HCT116 (cell line): ENCODE measurements around the gene NDUFB10. TPM values are rescaled to one million over a fixed set of nuclear protein-coding genes. Genes with fewer than 3 reads are reported as not detected.

Source experiments
- ATAC-seq: fragments of 200-7000 bp; cut with Tn5 transposase; 2 replicates; pipeline ENCODE4 v1.9.1; 2020; ENCODE audit warnings: mild to moderate bottlenecking, moderate library complexity
- BruUV-seq: library from RNA; stranded (reverse); fragments of 400-500 nt; replicated peaks from 2 replicates; lab custom pipeline; 2021; lab: Mats Ljungman, UMichigan
- CTCF ChIA-PET: fragments of 300-600 bp; sonication (Branson Sonifier 250); formaldehyde crosslinking; loops from one replicate; lab custom pipeline; 2021; ENCODE audit warnings: antibody characterized with exemption; lab: Charles Lee
- POLR2A ChIA-PET: fragments of 300-600, 350-600 bp; sonication (Branson Sonifier 250); formaldehyde crosslinking; loops from one replicate; lab custom pipeline; 2021; ENCODE audit warnings: antibody characterized with exemption; lab: Charles Lee
- RAD21 ChIA-PET, 2 experiments: fragments of 300-600 bp; sonication (Branson Sonifier 250); formaldehyde crosslinking; loops; one replicate each; lab custom pipeline; 2023; ENCODE audit warnings: low total read pairs in 2 of 2; ENCODE audit not compliant: uncharacterized antibody in 2 of 2, unreplicated experiment in 2 of 2, low non-redundant PET in 1 of 2; lab: Charles Lee
- DNase-seq: peaks from one replicate; pipeline ENCODE4 v3.0.0-alpha.2; 2010; ENCODE audit warnings: low read depth, low spot score
- H2AFZ ChIP-seq: fragments of 200-600 bp; shearing (Covaris generic), sonication (generic); 2 replicates; pipeline ENCODE4 v1.6.1; 2017; ENCODE audit warnings: low read depth, mixed run types, mixed read lengths, antibody characterized with exemption, low read length; ENCODE audit not compliant: poor library complexity, severe bottlenecking
- H3K27ac ChIP-seq: 2 replicates; pipeline ENCODE4 v1.5.1; 2012; ENCODE audit warnings: low read depth, low read length
- H3K27me3 ChIP-seq: fragments of 200-600 bp; sonication (generic); 2 replicates; pipeline ENCODE4 v1.6.1; 2016; ENCODE audit warnings: mixed run types, low read length, mixed read lengths; ENCODE audit not compliant: insufficient read depth
- H3K36me3 ChIP-seq, 2 experiments: fragments of 200-500 bp in 1 of 2; fragments of 200-600 bp in 1 of 2; sonication (Bioruptor generic) in 1 of 2; sonication (generic) in 1 of 2; 2 replicates each; pipeline versions ENCODE4 v1.5.1 to v1.6.1; 2014 to 2016; ENCODE audit warnings: low read length in 2 of 2, inconsistent platforms in 1 of 2, mixed read lengths in 1 of 2, mixed run types in 1 of 2; ENCODE audit not compliant: insufficient read depth in 2 of 2, control insufficient read depth in 1 of 2
- H3K4me1 ChIP-seq, 2 experiments: fragments of 200-600 bp in 1 of 2; sonication (generic) in 1 of 2; 2 replicates each; pipeline versions ENCODE4 v1.5.1 to v1.6.1; 2012 to 2017; ENCODE audit warnings: low read length in 2 of 2, inconsistent platforms in 1 of 2, mild to moderate bottlenecking in 1 of 2, mixed read lengths in 1 of 2, mixed run types in 1 of 2, moderate library complexity in 1 of 2; ENCODE audit not compliant: insufficient read depth in 2 of 2, control insufficient read depth in 1 of 2
- H3K4me2 ChIP-seq: fragments of 200-600 bp; sonication (generic); 2 replicates; pipeline ENCODE4 v1.6.1; 2017; ENCODE audit warnings: mixed run types, low read length, mixed read lengths
- H3K4me3 ChIP-seq, 2 experiments: fragments of 200-600 bp in 1 of 2; sonication (generic) in 1 of 2; replicated peaks in 1 of 2; 2 replicates each; pipeline ENCODE4 v1.5.1; 2011 to 2016; ENCODE audit warnings: low read length in 2 of 2, control low read depth in 1 of 2, low read depth in 1 of 2, mild to moderate bottlenecking in 1 of 2, mixed read lengths in 1 of 2, mixed run types in 1 of 2
- H3K79me2 ChIP-seq: fragments of 200-600 bp; sonication (generic); 2 replicates; pipeline ENCODE4 v1.6.1; 2017; ENCODE audit warnings: mild to moderate bottlenecking, mixed run types, low read length, moderate library complexity, mixed read lengths; ENCODE audit not compliant: insufficient read depth
- H3K9ac ChIP-seq: fragments of 200-600 bp; sonication (generic); 2 replicates; pipeline ENCODE4 v1.6.1; 2016; ENCODE audit warnings: low read length, mixed read lengths
- H3K9me2 ChIP-seq: fragments of 200-600 bp; sonication (generic), shearing (Covaris generic); 2 replicates; pipeline ENCODE4 v1.6.1; 2017; ENCODE audit warnings: mixed run types, mild to moderate bottlenecking, moderate library complexity; ENCODE audit not compliant: insufficient read depth
- H3K9me3 ChIP-seq, 2 experiments: fragments of 200-500 bp in 1 of 2; fragments of 200-600 bp in 1 of 2; sonication (Bioruptor generic) in 1 of 2; sonication (generic) in 1 of 2; 2 replicates each; pipeline ENCODE4 v1.6.1; 2014 to 2017; ENCODE audit warnings: low read length in 2 of 2, mixed read lengths in 2 of 2, inconsistent platforms in 1 of 2, low read depth in 1 of 2, mild to moderate bottlenecking in 1 of 2, mixed run types in 1 of 2, moderate library complexity in 1 of 2; ENCODE audit not compliant: control insufficient read depth in 1 of 2, insufficient read depth in 1 of 2
- H4K20me1 ChIP-seq: fragments of 200-600 bp; sonication (generic), shearing (Covaris generic); 2 replicates; pipeline ENCODE4 v1.6.1; 2017; ENCODE audit warnings: mixed run types, mild to moderate bottlenecking, moderate library complexity; ENCODE audit not compliant: insufficient read depth
- CBX3 ChIP-seq: IDR thresholded peaks from 2 replicates; pipeline ENCODE4 v1.6.1; 2012; ENCODE audit warnings: low read depth
- CEBPB ChIP-seq: IDR thresholded peaks from 2 replicates; pipeline ENCODE4 v1.6.1; 2012; ENCODE audit warnings: low read depth
- ELF1 ChIP-seq: IDR thresholded peaks from 2 replicates; pipeline ENCODE4 v1.6.1; 2012; ENCODE audit warnings: low read depth, borderline replicate concordance
- EZH2 ChIP-seq: fragments of 200-600 bp; sonication (generic); IDR thresholded peaks from 2 replicates; pipeline ENCODE4 v1.6.1; 2017; ENCODE audit warnings: antibody characterized with exemption, mixed run types
- EZH2phosphoT487 ChIP-seq: fragments of 200-600 bp; IDR thresholded peaks from 2 replicates; pipeline ENCODE4 v1.6.1; 2018; ENCODE audit warnings: antibody characterized with exemption, borderline replicate concordance
- JUND ChIP-seq: IDR thresholded peaks from 2 replicates; pipeline ENCODE4 v1.6.1; 2012
- POLR2A ChIP-seq: IDR thresholded peaks from 2 replicates; pipeline ENCODE4 v1.7.0; 2011; ENCODE audit warnings: borderline replicate concordance; ENCODE audit not compliant: insufficient read depth, insufficient read length; ENCODE audit errors: extremely low read depth
- POLR2AphosphoS5 ChIP-seq: IDR thresholded peaks from 2 replicates; pipeline ENCODE4 v1.6.1; 2011; ENCODE audit warnings: mild to moderate bottlenecking, low read depth, low read length, moderate library complexity
- SP1 ChIP-seq: IDR thresholded peaks from 2 replicates; pipeline ENCODE4 v1.6.1; 2012; ENCODE audit warnings: low read depth
- ZFX ChIP-seq: fragments of 450-650 bp; IDR thresholded peaks from 2 replicates; pipeline ENCODE4 v1.6.1; 2017
- intact Hi-C: fragments of 100-400 bp; cut with micrococcal nuclease; formaldehyde crosslinking; loops from 2 replicates; pipeline ENCODE4 v1.10.0; 2022
- total RNA-seq: library from RNA; stranded (reverse); gene quantifications from one replicate; pipeline ENCODE4 v1.2.1, GENCODE V29; 2021; ENCODE audit not compliant: unreplicated experiment
- TF ChIP-seq, protein P1 (sequence below): IDR thresholded peaks from 2 replicates; pipeline ENCODE4 v1.6.1; 2011; ENCODE audit warnings: mild to moderate bottlenecking, low read length, moderate library complexity; ENCODE audit not compliant: insufficient replicate concordance; ENCODE audit errors: extremely low read depth
- TF ChIP-seq, protein P2 (sequence below): IDR thresholded peaks from 2 replicates; pipeline ENCODE4 v1.6.1; 2012; ENCODE audit warnings: low read depth

Gene NDUFB10
- total RNA-seq, 1 experiment from 2014 or later, result 273 TPM

DNA sequence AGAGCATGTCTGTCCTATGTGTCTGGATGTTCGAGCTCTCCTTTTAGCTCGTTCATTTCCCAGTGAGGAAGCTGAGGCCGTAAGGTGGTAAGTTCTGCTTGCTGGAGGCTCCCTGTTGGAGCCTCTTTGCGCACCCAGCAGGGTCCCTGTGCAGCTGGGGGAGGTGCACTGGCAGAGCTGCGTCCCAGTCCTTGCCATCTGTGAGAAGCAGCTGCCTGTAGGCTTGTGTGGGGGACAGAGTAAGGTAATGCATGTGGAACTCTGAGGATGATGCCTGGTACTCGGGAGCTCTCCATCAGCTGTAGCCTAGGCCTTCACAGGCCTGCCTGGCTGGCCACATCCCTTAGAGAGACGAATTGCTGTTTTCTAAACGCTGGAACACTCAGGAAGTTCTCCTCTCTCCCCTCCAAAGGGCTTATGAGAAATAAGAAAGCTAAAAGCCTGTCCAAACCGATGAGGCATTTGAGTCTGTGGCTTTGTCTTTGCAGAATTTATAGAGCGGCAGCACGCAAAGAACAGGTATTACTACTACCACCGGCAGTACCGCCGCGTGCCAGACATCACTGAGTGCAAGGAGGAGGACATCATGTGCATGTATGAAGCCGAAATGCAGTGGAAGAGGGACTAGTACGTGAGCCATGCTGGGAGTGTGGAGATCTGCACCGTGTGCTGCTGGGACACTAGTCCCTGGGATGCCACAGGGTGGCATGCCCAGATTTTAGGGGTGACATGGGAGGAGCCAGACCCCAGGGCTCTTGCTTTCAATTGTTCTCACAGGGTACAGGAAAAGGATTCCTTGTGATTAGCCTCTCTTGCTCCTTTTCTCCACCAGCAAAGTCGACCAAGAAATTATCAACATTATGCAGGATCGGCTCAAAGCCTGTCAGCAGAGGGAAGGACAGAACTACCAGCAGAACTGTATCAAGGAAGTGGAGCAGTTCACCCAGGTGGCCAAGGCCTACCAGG is 1.6 kb downstream of the NDUFB10 start:
- Histone ChIP-seq H3K9ac (peak overlapping the region; percentile 98), H3K4me3 (peak overlapping the region; percentile 81 to 89), H3K79me2 (peaks cover 62% of the 10 kb centered on the region), H3K27ac (peak overlapping the region; percentile 88)
- CTCF ChIA-PET, result interaction anchor here (1.2 to 1.7 kb wide), 2 partner anchors 97 to 179 kb away, joined by 3 to 5 read pairs; no protein-coding TSS in a partner anchor
- RAD21 ChIA-PET, result no interaction called here
- TSS peak; percentile 29 for BruUV-seq
- peak; percentile 64 for DNase-seq
- TF ChIP-seq POLR2A, result peak; percentile 94
- no peak for TF ChIP-seq CBX3
- no peak for TF ChIP-seq EZH2
- no peak for TF ChIP-seq CEBPB
- TF ChIP-seq, protein P1, sequence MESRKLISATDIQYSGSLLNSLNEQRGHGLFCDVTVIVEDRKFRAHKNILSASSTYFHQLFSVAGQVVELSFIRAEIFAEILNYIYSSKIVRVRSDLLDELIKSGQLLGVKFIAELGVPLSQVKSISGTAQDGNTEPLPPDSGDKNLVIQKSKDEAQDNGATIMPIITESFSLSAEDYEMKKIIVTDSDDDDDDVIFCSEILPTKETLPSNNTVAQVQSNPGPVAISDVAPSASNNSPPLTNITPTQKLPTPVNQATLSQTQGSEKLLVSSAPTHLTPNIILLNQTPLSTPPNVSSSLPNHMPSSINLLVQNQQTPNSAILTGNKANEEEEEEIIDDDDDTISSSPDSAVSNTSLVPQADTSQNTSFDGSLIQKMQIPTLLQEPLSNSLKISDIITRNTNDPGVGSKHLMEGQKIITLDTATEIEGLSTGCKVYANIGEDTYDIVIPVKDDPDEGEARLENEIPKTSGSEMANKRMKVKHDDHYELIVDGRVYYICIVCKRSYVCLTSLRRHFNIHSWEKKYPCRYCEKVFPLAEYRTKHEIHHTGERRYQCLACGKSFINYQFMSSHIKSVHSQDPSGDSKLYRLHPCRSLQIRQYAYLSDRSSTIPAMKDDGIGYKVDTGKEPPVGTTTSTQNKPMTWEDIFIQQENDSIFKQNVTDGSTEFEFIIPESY, result peak; percentile 6
- peak; percentile 79 for TF ChIP-seq POLR2AphosphoS5
- no peak for TF ChIP-seq SP1
- no peak for TF ChIP-seq ELF1
- TF ChIP-seq, protein P2, sequence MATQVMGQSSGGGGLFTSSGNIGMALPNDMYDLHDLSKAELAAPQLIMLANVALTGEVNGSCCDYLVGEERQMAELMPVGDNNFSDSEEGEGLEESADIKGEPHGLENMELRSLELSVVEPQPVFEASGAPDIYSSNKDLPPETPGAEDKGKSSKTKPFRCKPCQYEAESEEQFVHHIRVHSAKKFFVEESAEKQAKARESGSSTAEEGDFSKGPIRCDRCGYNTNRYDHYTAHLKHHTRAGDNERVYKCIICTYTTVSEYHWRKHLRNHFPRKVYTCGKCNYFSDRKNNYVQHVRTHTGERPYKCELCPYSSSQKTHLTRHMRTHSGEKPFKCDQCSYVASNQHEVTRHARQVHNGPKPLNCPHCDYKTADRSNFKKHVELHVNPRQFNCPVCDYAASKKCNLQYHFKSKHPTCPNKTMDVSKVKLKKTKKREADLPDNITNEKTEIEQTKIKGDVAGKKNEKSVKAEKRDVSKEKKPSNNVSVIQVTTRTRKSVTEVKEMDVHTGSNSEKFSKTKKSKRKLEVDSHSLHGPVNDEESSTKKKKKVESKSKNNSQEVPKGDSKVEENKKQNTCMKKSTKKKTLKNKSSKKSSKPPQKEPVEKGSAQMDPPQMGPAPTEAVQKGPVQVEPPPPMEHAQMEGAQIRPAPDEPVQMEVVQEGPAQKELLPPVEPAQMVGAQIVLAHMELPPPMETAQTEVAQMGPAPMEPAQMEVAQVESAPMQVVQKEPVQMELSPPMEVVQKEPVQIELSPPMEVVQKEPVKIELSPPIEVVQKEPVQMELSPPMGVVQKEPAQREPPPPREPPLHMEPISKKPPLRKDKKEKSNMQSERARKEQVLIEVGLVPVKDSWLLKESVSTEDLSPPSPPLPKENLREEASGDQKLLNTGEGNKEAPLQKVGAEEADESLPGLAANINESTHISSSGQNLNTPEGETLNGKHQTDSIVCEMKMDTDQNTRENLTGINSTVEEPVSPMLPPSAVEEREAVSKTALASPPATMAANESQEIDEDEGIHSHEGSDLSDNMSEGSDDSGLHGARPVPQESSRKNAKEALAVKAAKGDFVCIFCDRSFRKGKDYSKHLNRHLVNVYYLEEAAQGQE, result no peak
- no peak for TF ChIP-seq ZFX
- no peak for TF ChIP-seq EZH2phosphoT487
- no peak for TF ChIP-seq JUND
- TF ChIP-seq, all 23 proteins: peak for 3
- peak overlapping the region; percentile 88 for H3K4me2 ChIP-seq
- no peaks in the 10 kb centered on the region for H3K9me3 ChIP-seq
- peaks cover 11% of the 10 kb centered on the region; the same call in 1 of the 2 replicates for H4K20me1 ChIP-seq
- peaks cover 9 to 44% of the 10 kb centered on the region in 2 experiments for H3K4me1 ChIP-seq
- no peaks in the 10 kb centered on the region for H3K27me3 ChIP-seq
- POLR2A ChIA-PET, result interaction anchor here (0.6 to 3.2 kb wide), 11 partner anchors 9 to 194 kb away, joined by 3 to 21 read pairs (median 4); partner anchors contain the start of genes MSRB1, NUBP2, SPSB3 and TBL3
- H2AFZ ChIP-seq, result no peak overlapping the region
- peaks cover 6 to 20% of the 10 kb centered on the region in 2 experiments for H3K36me3 ChIP-seq
- intact Hi-C loops, result no loop called here
- ATAC-seq, result peak; percentile 31
- no peaks in the 10 kb centered on the region for H3K9me2 ChIP-seq
